Coronary artery (tissue), 2 donors: ENCODE results near the gene TPM4.

Source experiments
- DNase-seq: peaks from one replicate; pipeline ENCODE4 v3.0.0-alpha.2; 2017; ENCODE audit warnings: low spot score
- H3K27ac ChIP-seq, 2 donors: fragments of 200-600 bp; sonication (generic); one replicate each; pipeline ENCODE4 v1.5.1; 2016 to 2019
- H3K4me3 ChIP-seq: fragments of 200-600 bp; sonication (generic); 2 replicates; pipeline ENCODE4 v1.5.1; 2016; ENCODE audit warnings: mild to moderate bottlenecking, moderate library complexity
- TF ChIP-seq, protein P1 (sequence below): fragments of 200-600 bp; sonication (generic); IDR thresholded peaks from one replicate; pipeline ENCODE4 v1.5.1; 2019; ENCODE audit warnings: antibody characterized with exemption

The TPM4 gene

DNA sequence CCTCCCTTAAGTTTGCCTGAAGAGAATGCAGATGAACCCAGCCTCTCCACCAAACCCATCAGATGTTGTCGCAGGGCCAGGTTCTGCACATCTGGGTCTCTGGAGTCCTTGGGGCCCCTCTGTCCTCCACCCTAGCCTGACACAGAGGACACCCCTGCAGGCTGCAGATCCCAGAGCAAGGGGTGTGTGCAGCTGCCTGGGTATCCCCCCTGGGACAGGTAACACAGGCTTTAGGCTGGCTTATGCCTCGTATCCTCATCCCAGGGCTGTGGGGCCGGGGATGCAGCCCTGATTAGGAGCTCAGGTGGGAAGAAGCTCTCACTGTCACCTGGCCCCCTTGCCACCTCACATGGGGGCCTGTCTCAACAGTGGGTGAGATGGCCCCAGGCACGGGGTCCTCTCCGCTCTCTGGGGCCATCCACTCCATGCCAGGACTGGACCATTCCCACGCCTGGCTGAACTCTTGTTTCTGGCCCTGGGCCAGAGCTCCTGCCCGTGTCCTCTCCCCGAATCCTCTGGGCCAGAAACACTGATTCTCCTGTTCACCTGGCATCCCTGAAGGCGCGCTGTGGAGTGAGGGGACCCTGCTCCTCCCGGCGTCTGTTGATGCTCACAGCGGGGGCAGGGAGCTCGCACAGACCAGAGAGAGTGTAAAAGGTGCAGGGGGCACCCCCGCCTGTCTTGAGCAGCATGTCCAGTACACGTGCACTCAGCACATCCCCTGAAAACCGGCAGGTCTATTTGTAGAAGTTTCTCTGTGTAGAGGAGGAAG, 38.7 kb upstream of the TPM4 start:
- H3K27ac ChIP-seq = no peak overlapping the region
- TF ChIP-seq, protein P1, sequence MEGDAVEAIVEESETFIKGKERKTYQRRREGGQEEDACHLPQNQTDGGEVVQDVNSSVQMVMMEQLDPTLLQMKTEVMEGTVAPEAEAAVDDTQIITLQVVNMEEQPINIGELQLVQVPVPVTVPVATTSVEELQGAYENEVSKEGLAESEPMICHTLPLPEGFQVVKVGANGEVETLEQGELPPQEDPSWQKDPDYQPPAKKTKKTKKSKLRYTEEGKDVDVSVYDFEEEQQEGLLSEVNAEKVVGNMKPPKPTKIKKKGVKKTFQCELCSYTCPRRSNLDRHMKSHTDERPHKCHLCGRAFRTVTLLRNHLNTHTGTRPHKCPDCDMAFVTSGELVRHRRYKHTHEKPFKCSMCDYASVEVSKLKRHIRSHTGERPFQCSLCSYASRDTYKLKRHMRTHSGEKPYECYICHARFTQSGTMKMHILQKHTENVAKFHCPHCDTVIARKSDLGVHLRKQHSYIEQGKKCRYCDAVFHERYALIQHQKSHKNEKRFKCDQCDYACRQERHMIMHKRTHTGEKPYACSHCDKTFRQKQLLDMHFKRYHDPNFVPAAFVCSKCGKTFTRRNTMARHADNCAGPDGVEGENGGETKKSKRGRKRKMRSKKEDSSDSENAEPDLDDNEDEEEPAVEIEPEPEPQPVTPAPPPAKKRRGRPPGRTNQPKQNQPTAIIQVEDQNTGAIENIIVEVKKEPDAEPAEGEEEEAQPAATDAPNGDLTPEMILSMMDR = no peak
- H3K4me3 ChIP-seq = no peak overlapping the region
- no peak for DNase-seq

DNA sequence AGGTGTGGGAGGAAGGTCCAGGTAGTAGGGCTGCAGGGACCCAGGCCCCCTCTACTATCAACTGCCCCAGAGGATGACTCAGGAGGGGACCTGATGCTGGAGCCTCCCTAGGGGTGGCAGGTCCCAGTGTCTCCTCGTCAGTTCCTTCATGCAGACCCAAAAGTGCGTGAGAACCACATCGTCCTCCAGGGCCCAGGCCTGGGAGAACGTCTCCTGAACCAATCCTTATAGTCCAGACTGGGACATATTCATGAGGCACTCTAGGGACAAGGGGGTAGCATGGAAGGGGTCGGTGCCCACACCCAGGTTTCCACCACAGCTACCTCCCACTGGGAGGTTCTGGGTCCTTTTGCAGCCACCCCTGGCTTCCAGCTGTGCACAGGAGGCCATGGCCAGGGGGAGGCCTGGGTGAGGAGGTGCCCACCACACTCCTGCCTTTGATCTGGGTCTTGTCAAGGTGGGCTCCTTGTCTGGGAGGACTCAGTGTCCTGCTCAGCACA, 38.0 kb upstream of the TPM4 start:
- TF ChIP-seq, protein P1 = no peak
- DNase-seq = no peak
- no peak overlapping the region for H3K27ac ChIP-seq
- no peak overlapping the region for H3K4me3 ChIP-seq

DNA sequence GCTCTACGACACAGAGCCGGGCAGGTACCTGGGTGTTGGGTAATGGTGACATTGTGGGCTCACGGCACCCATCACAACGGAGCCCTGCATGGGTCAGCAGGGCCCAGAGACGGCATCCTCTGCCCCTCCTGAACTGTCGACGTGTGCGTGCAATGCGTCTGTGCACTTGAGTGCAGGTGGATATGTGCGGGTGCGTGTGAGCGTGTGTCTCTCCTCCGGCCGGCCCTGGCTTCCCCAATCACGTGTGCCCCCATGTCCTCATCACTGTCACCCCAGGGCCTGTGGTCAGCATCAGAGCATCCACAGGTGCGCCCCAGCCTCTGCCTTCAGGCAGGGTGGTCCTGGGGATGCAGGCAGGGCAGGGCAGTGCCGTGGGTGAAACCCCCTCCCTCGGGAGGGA, 37.2 kb upstream of the TPM4 start:
- Histone ChIP-seq H3K27ac (no peak overlapping the region), H3K4me3 (no peak overlapping the region)
- TF ChIP-seq, protein P1 = no peak
- no peak for DNase-seq

DNA sequence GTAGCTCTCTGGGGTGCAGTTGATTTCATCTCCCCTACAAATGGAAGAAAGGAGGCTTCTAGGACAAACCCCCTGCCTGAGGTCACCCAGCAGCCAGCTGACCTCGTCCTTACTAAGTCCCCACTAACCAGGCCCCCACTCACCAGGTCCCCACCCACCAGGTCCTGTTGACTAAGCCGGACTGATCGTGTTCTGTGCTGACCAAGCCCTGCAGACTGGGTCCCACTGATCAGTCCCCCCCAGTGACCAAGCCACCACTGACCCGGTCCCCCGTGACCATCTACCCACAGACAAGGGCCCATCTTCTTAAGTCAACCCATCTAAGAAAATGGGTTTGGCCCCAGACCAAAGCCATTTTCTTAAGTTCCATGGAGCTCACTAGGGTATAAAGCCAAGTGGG, 36.8 kb upstream of the TPM4 start:
- TF ChIP-seq, protein P1 = no peak
- no peak overlapping the region for H3K27ac ChIP-seq
- DNase-seq = no peak
- no peak overlapping the region for H3K4me3 ChIP-seq

DNA sequence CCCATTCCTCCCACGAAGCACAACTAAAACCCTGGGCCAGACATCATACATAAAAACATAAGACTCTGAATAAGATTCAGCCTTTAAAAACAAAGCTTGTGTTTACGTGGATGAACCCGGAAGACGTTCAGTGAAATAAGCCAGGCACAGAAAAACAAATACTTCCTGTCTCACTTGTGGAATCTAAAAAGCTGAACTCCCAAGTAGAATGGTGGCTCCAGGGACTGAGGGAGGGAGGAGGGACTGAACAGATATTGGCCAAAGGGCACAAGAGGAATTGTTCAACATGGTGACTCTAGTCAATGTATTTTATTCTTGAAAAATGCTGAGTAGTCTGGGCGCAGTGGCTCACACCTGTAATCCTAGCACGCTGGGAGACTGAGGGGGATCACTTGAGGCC, 35.7 kb upstream of the TPM4 start:
- TF ChIP-seq, protein P1 = no peak
- H3K4me3 ChIP-seq = no peak overlapping the region
- DNase-seq = no peak
- H3K27ac ChIP-seq = peak overlapping the region in 1 of 2 donors; percentile 16

DNA sequence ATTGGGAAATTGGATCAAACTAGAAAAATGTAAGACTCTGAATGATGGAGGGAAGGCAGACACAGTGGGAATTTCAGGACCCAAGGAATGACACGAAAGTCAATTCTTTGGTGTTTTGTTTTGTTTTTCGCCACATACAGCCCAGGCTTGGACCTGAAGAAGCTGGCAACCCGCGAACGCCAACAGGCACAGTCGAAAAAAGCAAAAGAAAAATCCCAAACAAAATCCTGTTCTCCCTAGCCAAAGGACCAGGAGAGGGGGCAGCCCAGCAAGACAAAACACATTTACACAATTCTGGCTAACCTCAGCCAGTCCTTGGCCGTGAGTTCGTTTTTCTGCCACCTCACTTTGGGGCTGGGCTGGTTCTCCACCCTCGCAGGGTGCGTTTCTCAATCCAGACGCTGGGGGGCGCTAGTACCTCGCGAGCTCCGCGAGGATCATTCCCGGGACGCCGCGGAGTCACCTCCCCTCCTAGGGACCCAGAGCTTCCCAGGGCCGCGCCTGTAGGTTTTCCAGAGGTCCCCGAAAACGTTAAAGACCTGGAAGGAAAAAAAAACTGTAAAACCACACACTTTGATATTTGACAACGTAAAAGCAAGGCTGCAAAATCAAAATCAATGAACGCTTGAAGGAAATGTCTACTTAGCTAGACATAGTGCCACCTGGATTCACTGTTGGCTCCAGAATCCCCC, 34.9 kb upstream of the TPM4 start:
- H3K4me3 ChIP-seq = peak overlapping the region; percentile 41
- H3K27ac ChIP-seq = peak overlapping the region in 1 of 2 donors; percentile 50
- DNase-seq = peak; percentile 86
- TF ChIP-seq, protein P1 = peak; percentile 95
